ENCODE data around the gene VSIR. TPM values are rescaled to one million over a fixed set of nuclear protein-coding genes. Genes with fewer than 3 reads are reported as not detected.

Gene VSIR
- total and polyA plus RNA-seq, 9 of the 15 experiments (the other 6 are each of a cell fraction or from before 2014, with no cell fraction given) = 0.14 to 20.5 (median 9.3) TPM

- TF ChIP-seq MCM7 (IDR thresholded peaks at IDR 0.05) = no peak
- 0 out of 2 replicates have a peak, but pooled peaks have one; percentile 67 for TF ChIP-seq CBX1 (IDR thresholded peaks at IDR 0.05; ENCODE audit: low read depth)
- no peak for TF ChIP-seq DIDO1 (tag; IDR thresholded peaks at IDR 0.05; ENCODE audit: low read depth)
- peak; percentile 91; the same call in 1 of the 2 replicates for TF ChIP-seq MTA1 (IDR thresholded peaks at IDR 0.05; ENCODE audit: borderline replicate concordance)
- TF ChIP-seq PURB (CRISPR knock-in tag; IDR thresholded peaks at IDR 0.05; ENCODE audit: low read depth) = no peak
- no peak for TF ChIP-seq CSDE1 (IDR thresholded peaks at IDR 0.05)
- TF ChIP-seq NFATC3 (IDR thresholded peaks at IDR 0.05) = 0 out of 2 replicates have a peak, but pooled peaks have one; percentile 59
- TF ChIP-seq POLR2H (tag; IDR thresholded peaks at IDR 0.05; ENCODE audit: low read depth) = peak; percentile 86
- TF ChIP-seq, protein P1, sequence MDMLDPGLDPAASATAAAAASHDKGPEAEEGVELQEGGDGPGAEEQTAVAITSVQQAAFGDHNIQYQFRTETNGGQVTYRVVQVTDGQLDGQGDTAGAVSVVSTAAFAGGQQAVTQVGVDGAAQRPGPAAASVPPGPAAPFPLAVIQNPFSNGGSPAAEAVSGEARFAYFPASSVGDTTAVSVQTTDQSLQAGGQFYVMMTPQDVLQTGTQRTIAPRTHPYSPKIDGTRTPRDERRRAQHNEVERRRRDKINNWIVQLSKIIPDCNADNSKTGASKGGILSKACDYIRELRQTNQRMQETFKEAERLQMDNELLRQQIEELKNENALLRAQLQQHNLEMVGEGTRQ (CRISPR knock-in tag; IDR thresholded peaks at IDR 0.05) = no peak
- no peak for TF ChIP-seq SMAD1 (IDR thresholded peaks at IDR 0.05; ENCODE audit: low read depth, low read length, partially characterized antibody)
- no peak for TF ChIP-seq ZNF511 (CRISPR knock-in tag; IDR thresholded peaks at IDR 0.05)
- TF ChIP-seq ETS1 (conservative IDR thresholded peaks at IDR 0.05; ENCODE audit: control insufficient read depth, low read depth, low read length) = no peak
- no peak for TF ChIP-seq ARHGAP35 (IDR thresholded peaks at IDR 0.05; ENCODE audit: partially characterized antibody)
- TF ChIP-seq CREB3L1 (IDR thresholded peaks at IDR 0.05; ENCODE audit: borderline replicate concordance, low read depth) = no peak
- TF ChIP-seq RCOR1 (IDR thresholded peaks at IDR 0.05; ENCODE audit: borderline replicate concordance in 1 of 2, low read depth in 2 of 2, low read length in 2 of 2) = peak; percentile 46 to 93; a peak in 2 of 4 replicates
- TF ChIP-seq CEBPB (tag; IDR thresholded peaks at IDR 0.05) = peak; percentile 90
- TF ChIP-seq ADNP (tag; IDR thresholded peaks at IDR 0.05) = no peak
- TF ChIP-seq ZNF263 (CRISPR knock-in tag; IDR thresholded peaks at IDR 0.05; ENCODE audit: borderline replicate concordance) = no peak; the same call in 1 of the 2 replicates
- TF ChIP-seq KLF16 (IDR thresholded peaks at IDR 0.05) = peak; percentile 84
- peak; percentile 97 for TF ChIP-seq CTBP1 (IDR thresholded peaks at IDR 0.05; ENCODE audit: borderline replicate concordance)
- TF ChIP-seq CC2D1A (IDR thresholded peaks at IDR 0.05) = no peak
- TF ChIP-seq ELF2 (CRISPR knock-in tag; IDR thresholded peaks at IDR 0.05) = peak; percentile 82
- no peak for TF ChIP-seq ZNF668 (CRISPR knock-in tag; IDR thresholded peaks at IDR 0.05)
- TF ChIP-seq POLR2AphosphoS2 (IDR thresholded peaks at IDR 0.05; ENCODE audit: low read length) = no peak
- no peak for TF ChIP-seq KLF13 (tag; IDR thresholded peaks at IDR 0.05; ENCODE audit: borderline replicate concordance, low read depth)
- TF ChIP-seq ZKSCAN3 (CRISPR knock-in tag; IDR thresholded peaks at IDR 0.05) = no peak
Measured at GRCh38 chr10:71753091-71753959, 20.0 kb downstream of the VSIR start (continued).
